GM19099 (cell line): ENCODE measurements around the gene DLG2.

Experiments
- POLR2A ChIP-seq: IDR thresholded peaks from 3 replicates; pipeline ENCODE4 v1.6.1; 2011; ENCODE audit warnings: low read depth; ENCODE audit not compliant: insufficient read length; ENCODE audit errors: extremely low read depth

The DLG2 gene

GRCh38 chr11:85627332-85627997 lies at the start of gene DLG2:
TSS of gene DLG2 (minus strand) at chr11:85627344.
- TF ChIP-seq POLR2A, result no peak

GRCh38 chr11:85673393-85673792 lies 46.2 kb upstream of the DLG2 start:
- no peak for TF ChIP-seq POLR2A

GRCh38 chr11:85672105-85672902 lies 45.2 kb upstream of the DLG2 start:
- no peak for TF ChIP-seq POLR2A

GRCh38 chr11:85668157-85668556 lies 41.0 kb upstream of the DLG2 start:
- no peak for TF ChIP-seq POLR2A

- no peak for TF ChIP-seq POLR2A
Measured at GRCh38 chr11:85666687-85667086, 39.5 kb upstream of the DLG2 start.

- TF ChIP-seq POLR2A, result no peak
Measured at GRCh38 chr11:85665733-85666132, 38.6 kb upstream of the DLG2 start.

GRCh38 chr11:85664615-85665481 lies 37.7 kb upstream of the DLG2 start, which contains the start of gene CREBZF:
TSS of gene CREBZF (minus strand) at chr11:85665129. CDS start at chr11:85664875, 254 bp downstream.
- TF ChIP-seq POLR2A, result peak; percentile 92

GRCh38 chr11:85663753-85664614 lies 36.8 kb upstream of the DLG2 start:
- peak; percentile 62 for TF ChIP-seq POLR2A

- TF ChIP-seq POLR2A, result no peak
Measured at GRCh38 chr11:85663080-85663752, 36.1 kb upstream of the DLG2 start.

GRCh38 chr11:85661972-85662664 lies 35.0 kb upstream of the DLG2 start:
- no peak for TF ChIP-seq POLR2A

- TF ChIP-seq POLR2A, result no peak
Measured at GRCh38 chr11:85658180-85658579, 31.0 kb upstream of the DLG2 start.

GRCh38 chr11:85656777-85657176 lies 29.6 kb upstream of the DLG2 start:
- TF ChIP-seq POLR2A, result no peak

GRCh38 chr11:85652786-85653447 lies 25.8 kb upstream of the DLG2 start:
- TF ChIP-seq POLR2A, result no peak
